K562 (cell line): ENCODE results near the gene PRM1. TPM values are rescaled to one million over a fixed set of nuclear protein-coding genes. Genes with fewer than 3 reads are reported as not detected.

Experiments
- ATAC-seq: fragments of 200-7000 bp; cut with Tn5 transposase; 3 replicates; pipeline ENCODE4 v1.9.1; 2020; ENCODE audit warnings: moderate library complexity
- BruUV-seq: library from RNA; stranded (reverse); fragments of 400-500 nt; replicated peaks from 2 replicates; lab custom pipeline; 2021; lab: Mats Ljungman, UMichigan
- CTCF ChIA-PET: fragments of 300-600 bp; formaldehyde crosslinking; extraction: SDS; loops from one replicate; lab custom pipeline; 2021; ENCODE audit warnings: low intra/inter-chr PET ratio; lab: Yijun Ruan, JAX
- POLR2A ChIA-PET: fragments of 300-600, 350-650 bp; sonication (Branson Sonifier 250); formaldehyde crosslinking; extraction: SDS; loops from one replicate; lab custom pipeline; 2021; ENCODE audit warnings: antibody characterized with exemption, inconsistent platforms; lab: Yijun Ruan, JAX
- DNase-seq, 4 experiments: peaks; one replicate each; pipeline versions ENCODE4 v3.0.0 to v3.0.0-alpha.2; 2011 to 2018; ENCODE audit warnings: low spot score in 3 of 4, mixed read lengths in 3 of 4; ENCODE audit errors: extremely low read depth in 1 of 4
- FAIRE-seq: peaks from 2 replicates; lab custom pipeline; 2011; peaks lifted over from hg19 to GRCh38; lab: Jason Lieb, UNC
- H2AFZ ChIP-seq: 2 replicates; pipeline ENCODE4 v1.6.0; 2011; ENCODE audit warnings: low read depth, low read length, control low read depth, inconsistent platforms
- H3K27ac ChIP-seq: fragments of 200-600 bp; 3 replicates; pipeline ENCODE4 v1.8.0; 2011; ENCODE audit warnings: low read depth, mild to moderate bottlenecking, control low read depth, inconsistent platforms, low read length, moderate library complexity, mixed read lengths; ENCODE audit errors: extremely low read depth
- H3K27me3 ChIP-seq, 2 experiments: fragments of 300-600 bp in 1 of 2; 2 replicates in 1 of 2; 3 replicates in 1 of 2; pipeline versions ENCODE4 v1.6.0 to v1.8.0; 2011; ENCODE audit warnings: inconsistent platforms in 2 of 2, low read length in 2 of 2, mild to moderate bottlenecking in 1 of 2, mixed read lengths in 1 of 2, moderate library complexity in 1 of 2; ENCODE audit not compliant: control insufficient read depth in 2 of 2, insufficient read depth in 2 of 2
- H3K36me3 ChIP-seq: fragments of 300-600 bp; 3 replicates; pipeline ENCODE4 v1.8.0; 2011; ENCODE audit warnings: mild to moderate bottlenecking, low read length, inconsistent platforms; ENCODE audit not compliant: control insufficient read depth, insufficient read depth
- H3K4me1 ChIP-seq, 2 experiments: fragments of 200-600 bp in 1 of 2; replicated peaks in 1 of 2; 2 replicates in 1 of 2; 3 replicates in 1 of 2; pipeline versions ENCODE4 v1.5.1 to v1.8.0; 2011; ENCODE audit warnings: inconsistent platforms in 2 of 2, low read length in 2 of 2, mild to moderate bottlenecking in 1 of 2, mixed read lengths in 1 of 2, moderate library complexity in 1 of 2; ENCODE audit not compliant: control insufficient read depth in 2 of 2, insufficient read depth in 2 of 2
- H3K4me2 ChIP-seq: 2 replicates; pipeline ENCODE4 v1.6.1; 2011; ENCODE audit warnings: low read length, control low read depth, inconsistent platforms, mixed read lengths; ENCODE audit not compliant: insufficient read depth
- H3K4me3 ChIP-seq: fragments of 200-600 bp; sonication (generic), shearing (Covaris generic); 2 replicates; pipeline ENCODE4 v1.5.1; 2016; ENCODE audit warnings: control low read depth, inconsistent platforms
- H3K79me2 ChIP-seq: fragments of 200-600 bp; 3 replicates; pipeline ENCODE4 v1.8.0; 2011; ENCODE audit warnings: low read length, inconsistent platforms; ENCODE audit not compliant: control insufficient read depth, insufficient read depth
- H3K9ac ChIP-seq, 2 experiments: 2 replicates each; pipeline versions ENCODE4 v1.6.0 to v1.6.1; 2011; ENCODE audit warnings: low read depth in 2 of 2, low read length in 2 of 2, control low read depth in 1 of 2, inconsistent platforms in 1 of 2, mild to moderate bottlenecking in 1 of 2, mixed read lengths in 1 of 2; ENCODE audit not compliant: insufficient read depth in 1 of 2
- H3K9me1 ChIP-seq: one replicate; pipeline ENCODE4 v1.6.0; 2011; ENCODE audit warnings: inconsistent platforms, mild to moderate bottlenecking, low read length, moderate library complexity; ENCODE audit not compliant: control insufficient read depth, insufficient read depth
- H3K9me3 ChIP-seq: replicated peaks from 2 replicates; pipeline ENCODE4 v1.5.1; 2011; ENCODE audit warnings: low read depth, low read length, inconsistent platforms; ENCODE audit not compliant: control insufficient read depth, insufficient read depth
- H4K20me1 ChIP-seq: replicated peaks from 2 replicates; pipeline ENCODE4 v1.6.1; 2011; ENCODE audit warnings: low read length, inconsistent platforms, mixed read lengths; ENCODE audit not compliant: control insufficient read depth, insufficient read depth
- ARID2 ChIP-seq: fragments of 450-650 bp; IDR thresholded peaks from 2 replicates; pipeline ENCODE4 v1.6.1; 2017; ENCODE audit warnings: antibody characterized with exemption, mild to moderate bottlenecking
- CSDE1 ChIP-seq, 2 experiments: fragments of 450-650 bp; IDR thresholded peaks; 2 replicates each; pipeline ENCODE4 v1.6.1; 2016; ENCODE audit warnings: mild to moderate bottlenecking in 1 of 2
- EP300 ChIP-seq: IDR thresholded peaks from 2 replicates; pipeline ENCODE4 v1.6.1; 2012; ENCODE audit warnings: low read length, improper control_type of control experiment
- HNRNPLL ChIP-seq: fragments of 200-400 bp; formaldehyde crosslinking; IDR thresholded peaks from 2 replicates; pipeline ENCODE4 v1.6.1; 2017; ENCODE audit warnings: low read length, low read depth, mild to moderate bottlenecking; ENCODE audit not compliant: poor library complexity, severe bottlenecking
- KHSRP ChIP-seq: fragments of 450-650 bp; IDR thresholded peaks from 2 replicates; pipeline ENCODE4 v1.6.1; 2017
- MCM3 ChIP-seq: fragments of 450-650 bp; IDR thresholded peaks from 2 replicates; pipeline ENCODE4 v1.6.1; 2016
- PHB ChIP-seq: fragments of 250-450 bp; sonication (Bioruptor Pico); IDR thresholded peaks from 2 replicates; pipeline ENCODE4 v1.5.0; 2021
- SRSF7 ChIP-seq: fragments of 200-400 bp; formaldehyde crosslinking; optimal IDR thresholded peaks from 2 replicates; pipeline ENCODE3; 2017; ENCODE audit warnings: mild to moderate bottlenecking, low read depth, low read length
- TBL1XR1 ChIP-seq, 2 experiments: IDR thresholded peaks; 2 replicates each; pipeline ENCODE4 v1.6.1; 2012; ENCODE audit warnings: improper control_type of control experiment in 2 of 2, low read length in 2 of 2, mild to moderate bottlenecking in 1 of 2
- WHSC1 ChIP-seq: IDR thresholded peaks from one replicate; pipeline ENCODE4 v1.6.1; 2012; ENCODE audit warnings: low read length, control low read depth, inconsistent platforms
- ZNF12 ChIP-seq: sonication (generic); formaldehyde crosslinking; IDR thresholded peaks from 2 replicates; pipeline ENCODE4 v1.4.0; 2020; ENCODE audit warnings: mild to moderate bottlenecking, missing genetic modification reagents
- ZNF431 ChIP-seq: sonication (generic); formaldehyde crosslinking; IDR thresholded peaks from 2 replicates; pipeline ENCODE4 v1.8.0; 2022; ENCODE audit warnings: mild to moderate bottlenecking, missing genetic modification reagents
- WGBS: fragments of 100-300 bp; shearing (Covaris generic); methylation state at CpG from one replicate; pipeline ENCODE4 v1.1.6; 2016; ENCODE audit warnings: low coverage, mixed read lengths; ENCODE audit not compliant: insufficient coverage; ENCODE audit errors: missing lambda C conversion rate; 5-methylcytosine and 5-hydroxymethylcytosine counted together
- in situ Hi-C: fragments of 300-500 bp; cut with MboI; formaldehyde crosslinking; loops from 4 replicates; pipeline ENCODE4 v1.15.0; 2018; ENCODE audit warnings: inconsistent platforms, mixed read lengths
- intact Hi-C: fragments of 100-400 bp; cut with micrococcal nuclease; formaldehyde crosslinking; loops from 2 replicates; pipeline ENCODE4 v1.14.2; 2022
- polyA plus RNA-seq, 8 experiments: library from polyadenylated mRNA; depleted of rRNA in 4 of 8; stranded (reverse) in 5 of 8; unstranded in 3 of 8; fragments of >200 nt; fragmentation: Nextera tagmentation in 2 of 8; fragmentation: Illumina TruSeq in 1 of 8; extraction: Ambion mirVana in 2 of 8; extraction: Trizol in 1 of 8; gene quantifications; 2 replicates each; pipeline versions ENCODE4 v1.2.1 to v1.2.3, GENCODE V29; 2011 to 2014; ENCODE audit warnings: inconsistent platforms in 1 of 8, missing spikeins in 1 of 8
- total RNA-seq, 7 experiments: library from RNA; depleted of rRNA in 6 of 7; stranded (reverse); fragments of >200 nt in 6 of 7; fragmentation: Illumina TruSeq in 2 of 7; extraction: Trizol in 2 of 7; gene quantifications; 2 replicates each; pipeline versions ENCODE4 v1.2.1 to v1.2.3, GENCODE V29; 2011 to 2021; ENCODE audit warnings: low replicate concordance in 1 of 7
- TF ChIP-seq, protein P1 (sequence below), 3 experiments: fragments of 200-800 bp in 1 of 3; sonication (Bioruptor generic) in 1 of 3; sonication (generic) in 1 of 3; formaldehyde crosslinking in 1 of 3; IDR thresholded peaks; 2 replicates each; pipeline versions ENCODE4 v1.6.1 to v1.8.0; 2016 to 2022; ENCODE audit warnings: mild to moderate bottlenecking in 2 of 3, missing compliant biosample characterization in 2 of 3, missing genetic modification characterization in 2 of 3, missing genetic modification reagents in 1 of 3
- TF ChIP-seq, protein P2 (sequence below), 2 experiments: fragments of 450-650 bp; IDR thresholded peaks; 2 replicates each; pipeline ENCODE4 v1.6.1; 2018; ENCODE audit warnings: mild to moderate bottlenecking in 2 of 2, low read depth in 1 of 2; ENCODE audit not compliant: partially characterized antibody in 2 of 2
- TF ChIP-seq, protein P3 (sequence below): fragments of 150-350 bp; conservative IDR thresholded peaks from 2 replicates; pipeline ENCODE4 v1.6.1; 2014; ENCODE audit warnings: low read length

Gene PRM1
- total and polyA plus RNA-seq, 9 of the 15 experiments (the other 6 are each of a cell fraction or from before 2014, with no cell fraction given): not detected

DNA sequence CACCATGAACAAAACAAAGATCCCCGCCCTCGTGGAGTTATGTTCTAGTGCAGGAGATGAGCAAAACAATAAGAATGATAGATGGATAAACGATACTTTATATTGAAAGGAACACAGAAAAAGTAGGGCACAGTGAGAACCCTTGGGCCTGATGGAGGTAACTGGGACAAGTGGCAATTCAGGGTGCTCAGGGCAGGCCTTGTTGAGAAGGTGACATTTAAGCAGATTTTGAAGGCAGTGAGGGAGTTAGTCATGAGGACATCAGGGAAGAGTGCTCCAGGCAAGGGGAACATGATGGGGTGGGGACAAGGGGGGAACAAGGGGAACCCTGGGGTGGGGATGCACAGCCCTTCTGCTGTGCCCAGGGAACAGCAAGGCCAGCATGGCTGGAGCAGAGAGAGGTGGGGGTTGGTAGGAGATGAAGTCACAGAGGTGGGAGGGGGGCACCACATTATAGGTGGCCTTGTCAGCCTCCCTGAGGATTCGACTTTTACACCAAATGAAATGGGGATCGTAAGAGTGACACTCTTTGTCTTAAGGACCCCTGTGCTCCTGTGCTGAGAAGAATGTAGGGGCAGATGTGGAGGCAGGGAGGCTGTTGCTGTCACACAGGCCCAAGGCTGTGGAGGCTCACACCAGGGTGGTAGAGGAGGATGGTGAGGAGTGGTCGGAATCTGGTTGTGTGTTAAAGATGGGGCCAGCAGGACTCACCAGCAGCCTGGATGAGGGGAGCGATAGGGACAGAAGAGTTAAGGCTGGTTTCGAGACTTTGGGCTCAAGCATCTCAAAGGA lies 9.2 kb upstream of the PRM1 start:
- Histone ChIP-seq H3K9ac (no peak overlapping the region), H3K27ac (no peak overlapping the region), H2AFZ (no peak overlapping the region), H3K27me3 (peaks cover 17 to 52% of the 10 kb centered on the region in 2 experiments), H3K79me2 (no peaks in the 10 kb centered on the region), H3K4me2 (no peak overlapping the region), H3K4me3 (no peak overlapping the region), H3K36me3 (no peaks in the 10 kb centered on the region), H3K9me1 (no peaks in the 10 kb centered on the region), H3K4me1 (no peaks in the 10 kb centered on the region), H3K9me3 (no peaks in the 10 kb centered on the region), H4K20me1 (no peaks in the 10 kb centered on the region)
- BruUV-seq: no TSS peak
- ATAC-seq: no peak
- CTCF ChIA-PET: no interaction called here
- FAIRE-seq: no peak
- in situ Hi-C loops: no loop called here
- intact Hi-C loops: no loop called here
- WGBS: 4% methylated on average over 8 of the region's 8 CpGs
- DNase-seq: no peak
- POLR2A ChIA-PET: interaction anchor here (1.4 kb wide), 1 partner anchor 12 kb away, joined by 3 read pairs; no protein-coding TSS in a partner anchor
- TF ChIP-seq HNRNPLL (no peak), ARID2 (no peak), MCM3 (no peak), ZNF12 (CRISPR knock-in tag) (no peak), TBL1XR1 (IDR thresholded peaks at IDR 0.05; ENCODE audit: low read length in 2 of 2) (no peak), EP300 (no peak), WHSC1 (no peak), ZNF431 (CRISPR knock-in tag) (no peak), PHB (CRISPR knock-in tag) (no peak), CSDE1 (IDR thresholded peaks at IDR 0.05) (no peak), SRSF7 (no peak), KHSRP (no peak)
- TF ChIP-seq, protein P1, sequence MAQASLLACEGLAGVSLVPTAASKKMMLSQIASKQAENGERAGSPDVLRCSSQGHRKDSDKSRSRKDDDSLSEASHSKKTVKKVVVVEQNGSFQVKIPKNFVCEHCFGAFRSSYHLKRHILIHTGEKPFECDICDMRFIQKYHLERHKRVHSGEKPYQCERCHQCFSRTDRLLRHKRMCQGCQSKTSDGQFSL (CRISPR knock-in tag; IDR thresholded peaks at IDR 0.05): no peak
- TF ChIP-seq, protein P1 (tag; IDR thresholded peaks at IDR 0.05): no peak
- TF ChIP-seq, protein P2, sequence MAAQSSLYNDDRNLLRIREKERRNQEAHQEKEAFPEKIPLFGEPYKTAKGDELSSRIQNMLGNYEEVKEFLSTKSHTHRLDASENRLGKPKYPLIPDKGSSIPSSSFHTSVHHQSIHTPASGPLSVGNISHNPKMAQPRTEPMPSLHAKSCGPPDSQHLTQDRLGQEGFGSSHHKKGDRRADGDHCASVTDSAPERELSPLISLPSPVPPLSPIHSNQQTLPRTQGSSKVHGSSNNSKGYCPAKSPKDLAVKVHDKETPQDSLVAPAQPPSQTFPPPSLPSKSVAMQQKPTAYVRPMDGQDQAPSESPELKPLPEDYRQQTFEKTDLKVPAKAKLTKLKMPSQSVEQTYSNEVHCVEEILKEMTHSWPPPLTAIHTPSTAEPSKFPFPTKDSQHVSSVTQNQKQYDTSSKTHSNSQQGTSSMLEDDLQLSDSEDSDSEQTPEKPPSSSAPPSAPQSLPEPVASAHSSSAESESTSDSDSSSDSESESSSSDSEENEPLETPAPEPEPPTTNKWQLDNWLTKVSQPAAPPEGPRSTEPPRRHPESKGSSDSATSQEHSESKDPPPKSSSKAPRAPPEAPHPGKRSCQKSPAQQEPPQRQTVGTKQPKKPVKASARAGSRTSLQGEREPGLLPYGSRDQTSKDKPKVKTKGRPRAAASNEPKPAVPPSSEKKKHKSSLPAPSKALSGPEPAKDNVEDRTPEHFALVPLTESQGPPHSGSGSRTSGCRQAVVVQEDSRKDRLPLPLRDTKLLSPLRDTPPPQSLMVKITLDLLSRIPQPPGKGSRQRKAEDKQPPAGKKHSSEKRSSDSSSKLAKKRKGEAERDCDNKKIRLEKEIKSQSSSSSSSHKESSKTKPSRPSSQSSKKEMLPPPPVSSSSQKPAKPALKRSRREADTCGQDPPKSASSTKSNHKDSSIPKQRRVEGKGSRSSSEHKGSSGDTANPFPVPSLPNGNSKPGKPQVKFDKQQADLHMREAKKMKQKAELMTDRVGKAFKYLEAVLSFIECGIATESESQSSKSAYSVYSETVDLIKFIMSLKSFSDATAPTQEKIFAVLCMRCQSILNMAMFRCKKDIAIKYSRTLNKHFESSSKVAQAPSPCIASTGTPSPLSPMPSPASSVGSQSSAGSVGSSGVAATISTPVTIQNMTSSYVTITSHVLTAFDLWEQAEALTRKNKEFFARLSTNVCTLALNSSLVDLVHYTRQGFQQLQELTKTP (IDR thresholded peaks at IDR 0.05; ENCODE audit: low read depth in 1 of 2, partially characterized antibody in 2 of 2): no peak
- TF ChIP-seq, protein P3, sequence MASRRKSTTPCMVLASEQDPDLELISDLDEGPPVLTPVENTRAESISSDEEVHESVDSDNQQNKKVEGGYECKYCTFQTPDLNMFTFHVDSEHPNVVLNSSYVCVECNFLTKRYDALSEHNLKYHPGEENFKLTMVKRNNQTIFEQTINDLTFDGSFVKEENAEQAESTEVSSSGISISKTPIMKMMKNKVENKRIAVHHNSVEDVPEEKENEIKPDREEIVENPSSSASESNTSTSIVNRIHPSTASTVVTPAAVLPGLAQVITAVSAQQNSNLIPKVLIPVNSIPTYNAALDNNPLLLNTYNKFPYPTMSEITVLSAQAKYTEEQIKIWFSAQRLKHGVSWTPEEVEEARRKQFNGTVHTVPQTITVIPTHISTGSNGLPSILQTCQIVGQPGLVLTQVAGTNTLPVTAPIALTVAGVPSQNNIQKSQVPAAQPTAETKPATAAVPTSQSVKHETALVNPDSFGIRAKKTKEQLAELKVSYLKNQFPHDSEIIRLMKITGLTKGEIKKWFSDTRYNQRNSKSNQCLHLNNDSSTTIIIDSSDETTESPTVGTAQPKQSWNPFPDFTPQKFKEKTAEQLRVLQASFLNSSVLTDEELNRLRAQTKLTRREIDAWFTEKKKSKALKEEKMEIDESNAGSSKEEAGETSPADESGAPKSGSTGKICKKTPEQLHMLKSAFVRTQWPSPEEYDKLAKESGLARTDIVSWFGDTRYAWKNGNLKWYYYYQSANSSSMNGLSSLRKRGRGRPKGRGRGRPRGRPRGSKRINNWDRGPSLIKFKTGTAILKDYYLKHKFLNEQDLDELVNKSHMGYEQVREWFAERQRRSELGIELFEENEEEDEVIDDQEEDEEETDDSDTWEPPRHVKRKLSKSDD: no peak
